Measurements from ENCODE around the gene MISP3. TPM values are rescaled to one million over a fixed set of nuclear protein-coding genes. Genes with fewer than 3 reads are reported as not detected.

Gene MISP3
- total RNA-seq, 2 donors from 2014 or later = 12.4 to 17.2 TPM

DNA sequence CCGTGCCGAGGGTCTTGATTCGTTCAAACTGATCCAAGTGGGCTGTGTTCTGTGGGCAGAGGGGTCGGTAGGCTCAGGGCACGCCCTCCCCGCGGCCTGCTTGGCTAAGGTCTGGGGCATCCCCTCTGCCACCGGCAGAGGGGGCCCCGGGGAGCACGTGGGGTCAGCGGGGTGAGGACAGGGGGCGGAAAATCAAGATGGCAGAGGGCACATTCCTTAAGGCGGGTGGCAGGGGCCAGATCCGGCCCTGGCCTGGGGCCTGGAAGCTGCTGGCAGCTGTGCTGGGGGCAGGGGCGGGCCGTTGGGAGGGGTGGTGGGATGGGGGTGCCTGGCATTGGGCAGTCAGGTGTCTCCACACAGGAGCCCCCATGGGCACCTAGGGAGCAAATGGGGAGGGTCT is 34.3 kb downstream of the MISP3 start:
- Histone ChIP-seq H3K4me1 (replicated peaks) (no peaks in the 10 kb centered on the region), H3K9me3 (no peaks in the 10 kb centered on the region), H3K27me3 (replicated peaks; ENCODE audit: insufficient read depth) (no peaks in the 10 kb centered on the region), H3K36me3 (peaks cover 0 to 13% of the 10 kb centered on the region in 2 donors), H3K4me3 (no peak overlapping the region), H3K27ac (peak overlapping the region; percentile 24 to 47)
- no peak for TF ChIP-seq POLR2AphosphoS5 (IDR thresholded peaks at IDR 0.05)
- TF ChIP-seq, protein P1, sequence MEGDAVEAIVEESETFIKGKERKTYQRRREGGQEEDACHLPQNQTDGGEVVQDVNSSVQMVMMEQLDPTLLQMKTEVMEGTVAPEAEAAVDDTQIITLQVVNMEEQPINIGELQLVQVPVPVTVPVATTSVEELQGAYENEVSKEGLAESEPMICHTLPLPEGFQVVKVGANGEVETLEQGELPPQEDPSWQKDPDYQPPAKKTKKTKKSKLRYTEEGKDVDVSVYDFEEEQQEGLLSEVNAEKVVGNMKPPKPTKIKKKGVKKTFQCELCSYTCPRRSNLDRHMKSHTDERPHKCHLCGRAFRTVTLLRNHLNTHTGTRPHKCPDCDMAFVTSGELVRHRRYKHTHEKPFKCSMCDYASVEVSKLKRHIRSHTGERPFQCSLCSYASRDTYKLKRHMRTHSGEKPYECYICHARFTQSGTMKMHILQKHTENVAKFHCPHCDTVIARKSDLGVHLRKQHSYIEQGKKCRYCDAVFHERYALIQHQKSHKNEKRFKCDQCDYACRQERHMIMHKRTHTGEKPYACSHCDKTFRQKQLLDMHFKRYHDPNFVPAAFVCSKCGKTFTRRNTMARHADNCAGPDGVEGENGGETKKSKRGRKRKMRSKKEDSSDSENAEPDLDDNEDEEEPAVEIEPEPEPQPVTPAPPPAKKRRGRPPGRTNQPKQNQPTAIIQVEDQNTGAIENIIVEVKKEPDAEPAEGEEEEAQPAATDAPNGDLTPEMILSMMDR (IDR thresholded peaks at IDR 0.05) = no peak
- no peak for TF ChIP-seq POLR2A (IDR thresholded peaks at IDR 0.05)
- intact Hi-C loops (cut with DNase I) = no loop called here
- DNase-seq (ENCODE audit: low spot score) = no peak
- WGBS = 86% methylated on average over 16 of the region's 16 CpGs

DNA sequence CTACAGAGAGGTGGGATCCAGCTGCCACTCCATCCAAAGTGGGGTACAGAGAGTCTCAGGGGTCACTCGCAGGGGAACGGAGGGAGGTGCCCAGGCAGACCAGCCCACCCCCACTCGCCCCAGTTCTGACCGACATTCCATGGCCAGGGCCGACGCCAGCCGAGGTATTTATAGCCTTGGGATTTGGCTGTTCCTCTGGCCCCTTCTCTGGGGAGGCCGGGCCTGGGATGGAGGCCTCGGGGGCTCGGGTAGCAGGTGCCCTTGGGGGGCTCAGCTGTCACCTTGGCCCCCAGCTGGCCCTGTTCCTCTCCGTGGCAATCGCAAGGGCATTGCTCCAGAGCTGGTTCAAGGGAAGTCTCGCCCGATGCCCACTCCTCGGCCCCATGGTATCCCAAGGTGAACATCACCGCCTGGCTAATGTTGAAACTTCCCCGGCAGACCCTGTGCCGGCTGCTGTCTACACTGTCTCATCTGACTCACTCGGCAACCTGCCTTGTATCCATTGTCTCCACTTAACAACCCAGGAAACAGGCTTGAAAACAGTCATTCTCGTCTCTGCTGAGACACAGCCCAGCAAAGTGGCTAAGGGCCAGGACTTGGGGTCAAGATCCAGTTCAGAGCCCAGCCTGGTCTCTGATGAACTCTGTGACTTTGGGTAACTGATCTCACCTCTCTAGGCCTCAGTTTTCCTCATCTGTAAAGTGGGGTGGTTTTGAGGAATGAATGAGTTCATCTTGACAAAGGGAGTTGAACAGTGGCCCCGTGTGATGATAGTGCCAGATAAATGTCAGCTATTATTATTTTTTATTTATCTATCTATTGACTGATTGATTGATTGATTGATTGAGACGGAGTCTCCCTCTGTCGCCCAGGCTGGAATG is 35.2 kb downstream of the MISP3 start:
- no peak overlapping the region for H3K4me3 ChIP-seq
- H3K27ac ChIP-seq = peak overlapping the region; percentile 24 to 47
- H3K27me3 ChIP-seq (replicated peaks; ENCODE audit: insufficient read depth) = no peaks in the 10 kb centered on the region
- no peaks in the 10 kb centered on the region for H3K9me3 ChIP-seq
- peaks cover 0 to 11% of the 10 kb centered on the region in 2 donors for H3K36me3 ChIP-seq
- no peak for DNase-seq (ENCODE audit: low spot score)
- TF ChIP-seq POLR2AphosphoS5 (IDR thresholded peaks at IDR 0.05) = no peak
- no peak for TF ChIP-seq POLR2A (IDR thresholded peaks at IDR 0.05)
- TF ChIP-seq, protein P1 (IDR thresholded peaks at IDR 0.05) = no peak
- peaks cover 4% of the 10 kb centered on the region for H3K4me1 ChIP-seq (replicated peaks)
- WGBS = 60% methylated on average over 23 of the region's 23 CpGs
- intact Hi-C loops (cut with DNase I) = no loop called here

DNA sequence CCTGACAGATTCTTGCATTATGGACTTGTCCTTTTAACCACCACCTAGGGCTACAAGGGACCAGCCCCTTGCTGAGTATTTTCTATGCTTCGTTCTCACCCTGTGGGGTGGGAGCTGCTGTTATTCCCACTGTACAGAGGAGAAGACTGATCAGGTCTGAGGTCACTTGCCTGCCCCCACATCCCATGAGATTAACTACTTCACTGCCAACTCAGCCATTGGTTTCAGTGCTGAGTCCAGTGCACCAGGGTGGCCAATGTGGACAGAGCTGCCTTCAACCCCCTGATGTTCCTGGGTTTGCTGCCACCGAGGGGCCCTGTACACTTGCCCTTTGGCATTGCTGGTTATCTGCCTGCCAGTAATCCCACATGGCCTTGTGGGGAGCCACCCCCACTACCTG is 38.1 kb downstream of the MISP3 start:
- DNase-seq (ENCODE audit: low spot score) = no peak
- H3K27ac ChIP-seq = no peak overlapping the region
- intact Hi-C loops (cut with DNase I) = no loop called here

GRCh38 chr19:14111486-14111885 is 38.9 kb downstream of the MISP3 start:
- intact Hi-C loops (cut with DNase I) = no loop called here
- Histone ChIP-seq H3K9me3 (no peaks in the 10 kb centered on the region), H3K27ac (no peak overlapping the region), H3K27me3 (replicated peaks; ENCODE audit: insufficient read depth) (no peaks in the 10 kb centered on the region), H3K4me3 (no peak overlapping the region), H3K36me3 (peaks cover 0 to 3% of the 10 kb centered on the region in 2 donors), H3K4me1 (replicated peaks) (peaks cover 8% of the 10 kb centered on the region)
- 94% methylated on average over 1 of the region's 1 CpG for WGBS
- no peak for DNase-seq (ENCODE audit: low spot score)
- no peak for TF ChIP-seq POLR2A (IDR thresholded peaks at IDR 0.05)
- TF ChIP-seq POLR2AphosphoS5 (IDR thresholded peaks at IDR 0.05) = no peak
- TF ChIP-seq, protein P1 (IDR thresholded peaks at IDR 0.05) = no peak

More for the DNA sequence above, 38.1 kb downstream of the MISP3 start:
- H3K4me1 ChIP-seq (replicated peaks) = peaks cover 6% of the 10 kb centered on the region
- no peaks in the 10 kb centered on the region for H3K9me3 ChIP-seq
- no peak overlapping the region for H3K4me3 ChIP-seq
- no peak for TF ChIP-seq POLR2A (IDR thresholded peaks at IDR 0.05)
- TF ChIP-seq, protein P1 (IDR thresholded peaks at IDR 0.05) = no peak
- TF ChIP-seq POLR2AphosphoS5 (IDR thresholded peaks at IDR 0.05) = no peak
- no peaks in the 10 kb centered on the region for H3K27me3 ChIP-seq (replicated peaks; ENCODE audit: insufficient read depth)
- peaks cover 0 to 8% of the 10 kb centered on the region in 2 donors for H3K36me3 ChIP-seq
- WGBS = 70% methylated on average over 2 of the region's 2 CpGs
